Measurements from ENCODE around the gene SYT1.

Gene SYT1

GRCh38 chr12:78865516-78865915 lies 942 bp downstream of the SYT1 start:
- TF ChIP-seq, protein P1, sequence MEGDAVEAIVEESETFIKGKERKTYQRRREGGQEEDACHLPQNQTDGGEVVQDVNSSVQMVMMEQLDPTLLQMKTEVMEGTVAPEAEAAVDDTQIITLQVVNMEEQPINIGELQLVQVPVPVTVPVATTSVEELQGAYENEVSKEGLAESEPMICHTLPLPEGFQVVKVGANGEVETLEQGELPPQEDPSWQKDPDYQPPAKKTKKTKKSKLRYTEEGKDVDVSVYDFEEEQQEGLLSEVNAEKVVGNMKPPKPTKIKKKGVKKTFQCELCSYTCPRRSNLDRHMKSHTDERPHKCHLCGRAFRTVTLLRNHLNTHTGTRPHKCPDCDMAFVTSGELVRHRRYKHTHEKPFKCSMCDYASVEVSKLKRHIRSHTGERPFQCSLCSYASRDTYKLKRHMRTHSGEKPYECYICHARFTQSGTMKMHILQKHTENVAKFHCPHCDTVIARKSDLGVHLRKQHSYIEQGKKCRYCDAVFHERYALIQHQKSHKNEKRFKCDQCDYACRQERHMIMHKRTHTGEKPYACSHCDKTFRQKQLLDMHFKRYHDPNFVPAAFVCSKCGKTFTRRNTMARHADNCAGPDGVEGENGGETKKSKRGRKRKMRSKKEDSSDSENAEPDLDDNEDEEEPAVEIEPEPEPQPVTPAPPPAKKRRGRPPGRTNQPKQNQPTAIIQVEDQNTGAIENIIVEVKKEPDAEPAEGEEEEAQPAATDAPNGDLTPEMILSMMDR (IDR thresholded peaks at IDR 0.05), result no peak
- Histone ChIP-seq H3K9me3 (ENCODE audit: control insufficient read depth, low read length) (no peaks in the 10 kb centered on the region), H3K27ac (no peak overlapping the region), H2AFZ (no peak overlapping the region), H3K9ac (no peak overlapping the region), H3K36me3 (ENCODE audit: control insufficient read depth, insufficient read depth, low read length) (no peaks in the 10 kb centered on the region), H3K27me3 (ENCODE audit: control insufficient read depth, insufficient read depth, low read length) (no peaks in the 10 kb centered on the region), H3K4me1 (no peaks in the 10 kb centered on the region), H3K4me2 (ENCODE audit: low read length) (no peak overlapping the region), H3K79me2 (no peaks in the 10 kb centered on the region), H3K4me3 (ENCODE audit: low read depth, low read length) (no peak overlapping the region)

- Histone ChIP-seq H3K27me3 (ENCODE audit: control insufficient read depth, insufficient read depth, low read length) (no peaks in the 10 kb centered on the region), H3K36me3 (ENCODE audit: control insufficient read depth, insufficient read depth, low read length) (no peaks in the 10 kb centered on the region), H3K4me3 (ENCODE audit: low read depth, low read length) (no peak overlapping the region), H3K4me2 (ENCODE audit: low read length) (no peak overlapping the region), H2AFZ (no peak overlapping the region), H3K4me1 (no peaks in the 10 kb centered on the region), H3K27ac (no peak overlapping the region), H3K9me3 (ENCODE audit: control insufficient read depth, low read length) (no peaks in the 10 kb centered on the region), H3K79me2 (no peaks in the 10 kb centered on the region), H3K9ac (no peak overlapping the region)
- TF ChIP-seq, protein P1 (IDR thresholded peaks at IDR 0.05), result no peak
Measured at GRCh38 chr12:78866518-78866917, 1.9 kb downstream of the SYT1 start.

DNA sequence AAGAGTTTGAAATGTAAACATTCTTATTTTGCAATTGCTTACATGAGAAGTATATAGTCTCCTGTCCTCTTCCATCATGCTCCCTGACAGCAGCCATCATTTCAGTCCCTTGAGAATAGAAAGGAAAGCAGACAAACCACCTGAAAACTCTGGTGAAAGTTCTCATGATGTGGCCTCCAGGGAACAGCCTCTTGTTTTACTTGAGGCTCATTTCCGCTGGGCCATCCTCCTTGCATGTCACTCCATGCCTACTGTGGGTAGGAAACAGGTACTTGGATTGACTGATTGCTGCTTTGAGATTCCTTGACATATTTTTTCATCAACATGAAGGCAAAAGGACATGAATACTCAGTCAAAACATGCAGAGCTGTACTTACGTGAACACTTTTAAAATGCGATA lies 6.0 kb downstream of the SYT1 start:
- H2AFZ ChIP-seq, result no peak overlapping the region
- no peak overlapping the region for H3K9ac ChIP-seq
- no peaks in the 10 kb centered on the region for H3K27me3 ChIP-seq (ENCODE audit: control insufficient read depth, insufficient read depth, low read length)
- no peaks in the 10 kb centered on the region for H3K79me2 ChIP-seq
- no peaks in the 10 kb centered on the region for H3K9me3 ChIP-seq (ENCODE audit: control insufficient read depth, low read length)
- H3K4me3 ChIP-seq (ENCODE audit: low read depth, low read length), result no peak overlapping the region
- H3K4me2 ChIP-seq (ENCODE audit: low read length), result no peak overlapping the region
- no peak overlapping the region for H3K27ac ChIP-seq
- no peaks in the 10 kb centered on the region for H3K36me3 ChIP-seq (ENCODE audit: control insufficient read depth, insufficient read depth, low read length)
- no peaks in the 10 kb centered on the region for H3K4me1 ChIP-seq
- TF ChIP-seq, protein P1 (IDR thresholded peaks at IDR 0.05), result no peak

GRCh38 chr12:78871566-78871965 lies 7.0 kb downstream of the SYT1 start:
- Histone ChIP-seq H3K9ac (no peak overlapping the region), H3K27ac (no peak overlapping the region), H3K36me3 (ENCODE audit: control insufficient read depth, insufficient read depth, low read length) (no peaks in the 10 kb centered on the region), H3K4me3 (ENCODE audit: low read depth, low read length) (no peak overlapping the region), H3K79me2 (no peaks in the 10 kb centered on the region), H3K27me3 (ENCODE audit: control insufficient read depth, insufficient read depth, low read length) (no peaks in the 10 kb centered on the region), H2AFZ (no peak overlapping the region), H3K9me3 (ENCODE audit: control insufficient read depth, low read length) (no peaks in the 10 kb centered on the region), H3K4me1 (no peaks in the 10 kb centered on the region), H3K4me2 (ENCODE audit: low read length) (no peak overlapping the region)
- TF ChIP-seq, protein P1 (IDR thresholded peaks at IDR 0.05), result no peak

- Histone ChIP-seq H3K4me2 (ENCODE audit: low read length) (no peak overlapping the region), H3K27me3 (ENCODE audit: control insufficient read depth, insufficient read depth, low read length) (no peaks in the 10 kb centered on the region), H3K27ac (no peak overlapping the region), H3K4me3 (ENCODE audit: low read depth, low read length) (no peak overlapping the region), H3K9ac (no peak overlapping the region), H3K79me2 (no peaks in the 10 kb centered on the region), H3K4me1 (no peaks in the 10 kb centered on the region), H3K36me3 (ENCODE audit: control insufficient read depth, insufficient read depth, low read length) (no peaks in the 10 kb centered on the region), H3K9me3 (ENCODE audit: control insufficient read depth, low read length) (no peaks in the 10 kb centered on the region), H2AFZ (no peak overlapping the region)
- TF ChIP-seq, protein P1 (IDR thresholded peaks at IDR 0.05), result no peak
Measured at GRCh38 chr12:78878459-78878858, 13.9 kb downstream of the SYT1 start.

Data from parathyroid adenoma (tissue), 2 donors.